ENCODE results near the gene LALBA. TPM values are rescaled to one million over a fixed set of nuclear protein-coding genes. Genes with fewer than 3 reads are reported as not detected.

LALBA gene
- total and polyA plus RNA-seq, 9 of the 15 experiments (the other 6 are each of a cell fraction or from before 2014, with no cell fraction given) = 0.21 TPM; not detected in 8

GRCh38 chr12:48542300-48542928 is 27.4 kb downstream of the LALBA start (continued):
- TF ChIP-seq ZNF518B (CRISPR knock-in tag; IDR thresholded peaks at IDR 0.05) = no peak

GRCh38 chr12:48536602-48537001 is 33.2 kb downstream of the LALBA start:
- H3K27me3 ChIP-seq (ENCODE audit: control insufficient read depth in 2 of 2, insufficient read depth in 2 of 2, low read length in 2 of 2) = no peaks in the 10 kb centered on the region
- TF ChIP-seq BRCA1 (IDR thresholded peaks at IDR 0.05) (no peak), BRCA1 (CRISPR knock-in tag; IDR thresholded peaks at IDR 0.05) (no peak), PHB2 (IDR thresholded peaks at IDR 0.05; ENCODE audit: low read depth) (no peak), SPI1 (IDR thresholded peaks at IDR 0.05; ENCODE audit: borderline replicate concordance, low read depth, low read length) (peak; percentile 70)
- WGBS (ENCODE audit: insufficient coverage, low coverage, missing lambda C conversion rate) = 7% methylated on average over 1 of the region's 1 CpG

More at GRCh38 chr12:48536602-48537001, 33.2 kb downstream of the LALBA start:
- no peak overlapping the region for H3K4me2 ChIP-seq (ENCODE audit: insufficient read depth, low read length)
- ChIA-PET POLR2A (interaction anchor here (1.5 kb wide), 1 partner anchor 9 kb away, joined by 3 read pairs; no protein-coding TSS in a partner anchor), CTCF (ENCODE audit: low intra/inter-chr PET ratio) (no interaction called here)
- H3K9me1 ChIP-seq (ENCODE audit: control insufficient read depth, insufficient read depth, low read length) = no peaks in the 10 kb centered on the region
- H3K4me3 ChIP-seq = no peak overlapping the region
- no TSS peak for BruUV-seq (replicated peaks)
- FAIRE-seq = no peak
- in situ Hi-C loops (cut with MboI) (loop anchor here (25.0 kb wide), 1 partner anchor 251 kb away; the partner anchor contains the start of gene ADCY6), intact Hi-C loops (cut with micrococcal nuclease) (no loop called here)
- no peak overlapping the region for H2AFZ ChIP-seq (ENCODE audit: low read depth, low read length)
- H3K4me1 ChIP-seq (replicated peaks in 1 of 2; ENCODE audit: control insufficient read depth in 2 of 2, insufficient read depth in 2 of 2, low read length in 2 of 2) = peaks cover 0 to 4% of the 10 kb centered on the region in 2 experiments; a peak in 2 of 5 replicates
- ATAC-seq = no peak
- no peak overlapping the region for H3K27ac ChIP-seq (ENCODE audit: extremely low read depth, low read depth, low read length)
- H3K9me3 ChIP-seq (replicated peaks; ENCODE audit: control insufficient read depth, insufficient read depth, low read depth, low read length) = no peaks in the 10 kb centered on the region
- H3K9ac ChIP-seq (ENCODE audit: insufficient read depth in 1 of 2, low read depth in 2 of 2, low read length in 2 of 2) = no peak overlapping the region
- no peaks in the 10 kb centered on the region for H4K20me1 ChIP-seq (replicated peaks; ENCODE audit: control insufficient read depth, insufficient read depth, low read length)
- no peaks in the 10 kb centered on the region for H3K79me2 ChIP-seq (ENCODE audit: control insufficient read depth, insufficient read depth, low read length)
- H3K36me3 ChIP-seq (ENCODE audit: control insufficient read depth, insufficient read depth, low read length) = no peaks in the 10 kb centered on the region
- no peak for DNase-seq (ENCODE audit: extremely low read depth in 1 of 4, low spot score in 3 of 4)
